Ramos (cell line): ENCODE measurements around the gene PGAP3.
"Not testable (repeated sequence)": the region's sequence is repeated elsewhere in the genome, so short reads cannot be mapped to it uniquely, and the experiment has no call there.

Experiments used
- in situ Hi-C: fragments of 300-500 bp; cut with MboI; formaldehyde crosslinking; loops from one replicate; pipeline ENCODE4 v1.14.3; 2022; ENCODE audit warnings: low sequenced_read_pairs; ENCODE audit not compliant: unreplicated experiment

PGAP3 gene

DNA sequence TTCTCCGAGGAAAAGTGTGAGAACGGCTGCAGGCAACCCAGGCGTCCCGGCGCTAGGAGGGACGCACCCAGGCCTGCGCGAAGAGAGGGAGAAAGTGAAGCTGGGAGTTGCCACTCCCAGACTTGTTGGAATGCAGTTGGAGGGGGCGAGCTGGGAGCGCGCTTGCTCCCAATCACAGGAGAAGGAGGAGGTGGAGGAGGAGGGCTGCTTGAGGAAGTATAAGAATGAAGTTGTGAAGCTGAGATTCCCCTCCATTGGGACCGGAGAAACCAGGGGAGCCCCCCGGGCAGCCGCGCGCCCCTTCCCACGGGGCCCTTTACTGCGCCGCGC is 11.9 kb upstream of the PGAP3 start, which contains the start of gene ERBB2:
TSS of gene ERBB2 (plus strand) at position 247 of the 330 bp plus-strand sequence. CDS start 175 bp downstream, outside the sequence.
- in situ Hi-C loops = no loop called here

DNA sequence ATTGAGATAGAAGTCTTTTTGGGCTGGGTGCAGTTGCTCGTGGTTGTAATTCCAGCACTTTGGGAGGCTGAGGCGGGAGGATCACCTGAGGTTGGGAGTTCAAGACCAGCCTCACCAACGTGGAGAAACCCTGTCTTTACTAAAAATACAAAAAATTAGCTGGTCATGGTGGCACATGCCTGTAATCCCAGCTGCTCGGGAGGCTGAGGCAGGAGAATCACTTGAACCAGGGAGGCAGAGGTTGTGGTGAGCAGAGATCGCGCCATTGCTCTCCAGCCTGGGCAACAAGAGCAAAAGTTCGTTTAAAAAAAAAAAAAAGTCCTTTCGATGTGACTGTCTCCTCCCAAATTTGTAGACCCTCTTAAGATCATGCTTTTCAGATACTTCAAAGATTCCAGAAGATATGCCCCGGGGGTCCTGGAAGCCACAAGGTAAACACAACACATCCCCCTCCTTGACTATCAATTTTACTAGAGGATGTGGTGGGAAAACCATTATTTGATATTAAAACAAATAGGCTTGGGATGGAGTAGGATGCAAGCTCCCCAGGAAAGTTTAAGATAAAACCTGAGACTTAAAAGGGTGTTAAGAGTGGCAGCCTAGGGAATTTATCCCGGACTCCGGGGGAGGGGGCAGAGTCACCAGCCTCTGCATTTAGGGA is 11.4 kb upstream of the PGAP3 start:
- in situ Hi-C loops = not testable (repeated sequence)

DNA sequence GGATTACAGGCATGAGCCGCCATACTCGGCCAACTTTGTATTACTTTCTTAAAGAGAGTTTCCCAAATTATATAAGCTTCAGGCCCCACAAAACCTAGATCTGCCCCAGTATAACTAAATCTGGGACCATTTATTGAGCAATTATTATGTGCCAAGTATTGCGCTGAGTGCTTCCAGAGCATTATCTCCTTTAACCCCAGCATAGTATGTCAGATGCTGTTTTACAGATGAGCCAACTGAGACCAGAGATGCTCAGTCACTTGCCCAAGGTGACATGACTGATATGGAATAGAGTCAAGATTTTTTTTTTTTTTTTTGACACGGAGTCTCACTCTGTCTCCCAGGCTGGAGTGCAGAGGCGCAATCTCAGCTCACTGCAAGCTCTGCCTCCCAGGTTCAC is 10.1 kb upstream of the PGAP3 start:
- in situ Hi-C loops = no loop called here

DNA sequence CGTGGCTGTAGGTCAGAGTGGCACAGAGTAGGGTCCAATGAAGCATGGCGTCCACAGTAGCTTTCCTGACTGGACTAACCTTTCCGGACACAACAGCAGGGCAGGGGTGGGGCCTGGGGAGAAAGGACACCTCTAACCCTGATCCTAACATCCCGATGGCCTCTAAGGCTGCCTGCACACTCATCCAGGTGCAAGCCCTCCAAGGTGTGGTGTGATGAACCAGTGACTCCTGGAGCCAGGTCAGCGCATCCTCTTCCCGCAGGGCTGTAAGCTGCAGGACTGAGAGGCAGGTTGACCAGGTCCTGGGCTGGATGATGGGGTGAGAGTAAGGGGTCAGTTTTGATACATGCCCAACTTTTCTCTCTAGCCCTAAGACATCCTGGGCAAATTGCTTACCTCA is 8.9 kb upstream of the PGAP3 start:
- in situ Hi-C loops = no loop called here

DNA sequence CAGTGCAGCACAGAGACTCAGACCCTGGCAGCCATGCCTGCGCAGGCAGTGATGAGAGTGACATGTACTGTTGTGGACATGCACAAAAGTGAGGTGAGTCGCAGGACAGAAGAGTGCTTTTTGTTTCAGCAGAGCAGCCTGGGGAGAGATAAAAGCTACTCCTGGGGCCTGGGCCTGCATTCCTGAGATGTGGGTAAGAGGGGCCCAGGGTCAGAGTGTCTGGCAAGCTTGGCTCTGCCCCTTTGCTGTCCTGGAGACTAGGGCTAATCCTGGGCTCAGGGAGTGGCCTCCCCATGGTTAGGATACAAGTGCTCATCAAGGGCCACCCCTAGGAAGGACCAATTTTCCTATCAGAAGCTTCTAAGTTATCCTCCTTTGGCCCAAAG is 7.2 kb upstream of the PGAP3 start:
- in situ Hi-C loops = no loop called here

DNA sequence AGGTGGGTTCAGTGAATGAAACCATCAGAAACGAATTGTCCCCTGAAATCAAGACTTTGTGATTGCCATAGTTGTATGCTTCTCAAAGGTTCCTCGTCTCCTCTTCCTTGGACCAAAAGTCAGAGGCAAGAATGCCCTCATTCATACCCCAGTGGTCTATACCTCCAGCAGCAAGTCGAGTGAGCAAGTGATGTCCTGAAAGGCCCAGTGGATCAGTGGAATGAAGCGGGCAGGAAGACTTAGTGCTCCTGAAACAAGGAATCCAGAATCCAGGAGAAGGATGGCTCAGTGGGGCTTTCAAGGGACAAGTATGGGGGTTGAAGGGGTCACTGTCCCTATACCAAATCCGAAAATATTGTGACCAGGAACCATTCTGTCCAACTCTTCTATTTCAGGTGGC is 6.7 kb upstream of the PGAP3 start:
- in situ Hi-C loops = no loop called here

DNA sequence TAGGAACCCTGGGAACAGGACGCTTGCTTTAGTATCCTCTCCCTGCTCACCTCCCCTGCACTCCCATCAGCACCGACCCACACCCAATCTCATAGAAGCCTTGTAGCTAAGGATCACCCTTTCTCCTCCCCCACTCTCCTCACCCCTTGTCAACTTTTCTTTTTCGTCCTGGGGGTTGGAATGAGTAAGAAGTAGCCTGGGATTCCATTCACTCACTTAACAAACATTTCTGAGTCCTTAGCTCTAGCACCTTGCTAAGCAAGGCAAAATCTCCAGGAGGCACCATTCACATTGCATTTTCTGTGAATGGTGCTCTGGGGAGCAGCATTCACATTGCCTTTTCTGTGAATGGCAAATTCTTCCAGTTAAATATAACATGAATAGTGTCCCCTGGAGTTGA is 1.1 kb upstream of the PGAP3 start:
- in situ Hi-C loops = no loop called here

DNA sequence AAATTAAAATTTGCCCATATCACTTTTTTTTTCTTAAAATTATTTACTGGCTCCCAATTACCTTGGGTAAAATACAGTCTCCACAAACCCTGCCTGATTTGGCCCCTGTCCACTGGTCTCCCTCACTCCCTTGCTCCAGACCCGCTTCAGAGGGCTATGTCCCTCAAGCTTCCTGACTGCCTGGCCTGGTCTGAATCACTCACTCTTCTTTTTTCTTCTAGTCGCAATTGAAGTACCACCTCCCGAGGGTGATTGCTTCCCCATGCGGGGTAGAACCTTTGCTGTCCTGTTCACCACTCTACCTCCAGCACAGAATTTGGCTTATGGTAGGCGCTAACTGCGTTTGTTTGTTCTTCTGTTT is 598 bp upstream of the PGAP3 start:
- in situ Hi-C loops = no loop called here

DNA sequence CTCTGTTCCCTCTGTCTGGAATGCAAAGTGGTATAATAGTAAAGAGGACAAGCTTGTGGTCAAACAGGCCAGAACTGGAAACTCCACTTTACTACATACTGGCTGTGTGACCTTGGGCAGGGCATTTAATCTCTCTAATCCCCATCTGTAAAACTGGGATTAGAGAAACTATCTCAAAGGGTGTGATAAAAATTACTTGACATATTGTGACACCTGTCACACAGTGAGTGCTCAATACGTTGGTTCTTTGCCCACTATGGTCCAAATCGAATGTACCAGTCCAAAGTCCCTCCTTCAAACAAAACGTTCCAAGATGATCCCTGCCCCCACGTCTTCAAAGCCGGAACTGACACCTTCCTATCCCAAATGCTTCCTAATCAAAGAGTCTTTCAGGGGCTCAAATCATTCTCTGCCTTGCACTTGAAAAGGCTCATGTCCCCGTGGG is 734 bp downstream of the PGAP3 start:
- in situ Hi-C loops = no loop called here

DNA sequence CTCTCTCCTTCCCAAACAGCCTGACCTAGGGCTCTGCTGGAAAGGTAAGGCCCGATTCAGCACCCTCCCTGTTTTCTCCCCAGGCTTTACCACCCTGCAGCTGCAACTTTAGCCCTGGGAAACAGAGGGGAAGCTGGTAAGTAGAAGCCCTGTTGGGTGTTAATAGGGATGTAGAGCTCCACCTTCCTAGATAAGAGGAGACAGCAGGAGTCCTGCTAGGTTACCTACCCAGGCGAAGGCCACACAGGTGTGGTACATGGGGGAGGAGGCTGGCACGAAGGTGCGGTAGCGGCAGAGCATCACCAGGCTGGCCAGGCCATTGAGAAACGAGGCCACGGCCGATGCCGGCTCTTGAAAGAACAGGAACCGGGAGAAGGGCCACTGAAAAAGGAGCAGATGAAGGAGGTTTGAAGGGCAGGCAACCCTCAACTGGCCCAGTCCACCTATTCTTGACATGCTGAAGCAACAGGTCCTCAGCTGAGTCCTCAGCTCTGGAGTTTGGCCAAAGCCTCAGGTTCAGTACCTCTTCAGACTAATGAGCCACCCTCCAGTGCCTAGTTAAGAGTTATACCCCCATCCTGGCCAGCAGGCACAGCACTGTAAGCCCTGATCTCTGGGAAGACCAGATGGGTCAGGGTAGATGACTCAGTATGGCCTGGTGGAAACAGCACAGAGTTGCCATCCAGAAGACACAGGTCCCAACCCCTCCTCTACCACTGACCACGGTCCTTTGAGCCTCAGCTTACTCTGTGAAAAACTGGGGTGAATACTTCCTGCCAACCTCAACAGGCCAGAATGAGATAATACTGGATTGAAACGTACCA is 3.3 kb downstream of the PGAP3 start:
- in situ Hi-C loops = no loop called here

DNA sequence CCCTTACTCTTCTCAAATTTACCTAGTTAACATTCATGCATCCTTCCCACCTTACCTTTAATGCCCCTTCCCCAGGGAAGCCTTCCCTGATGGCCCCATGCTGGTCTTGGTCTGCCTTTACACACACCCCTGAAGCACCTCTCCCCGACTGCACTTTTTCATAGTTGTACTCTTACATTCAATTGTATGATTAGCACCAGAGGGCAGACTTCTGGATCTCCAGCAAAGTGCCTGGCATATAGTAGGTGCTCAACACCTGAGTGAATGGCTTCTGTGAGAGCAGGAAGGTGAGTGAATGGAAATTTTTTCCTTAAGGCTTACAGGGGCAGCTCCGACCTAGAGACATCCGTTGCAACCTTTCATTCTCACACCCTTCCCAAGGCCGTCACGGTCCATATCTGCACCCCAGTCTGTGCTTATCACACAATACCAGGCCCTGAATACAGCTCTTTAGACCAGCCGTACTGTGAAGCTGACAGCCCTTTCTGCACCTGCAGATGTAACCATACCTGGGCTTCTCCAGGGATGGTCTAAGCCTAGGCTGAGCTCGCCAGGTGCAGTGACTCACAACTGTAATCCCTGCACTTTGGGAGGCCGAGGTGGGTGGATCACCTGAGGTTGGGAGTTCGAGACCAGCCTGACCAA is 4.4 kb downstream of the PGAP3 start:
- in situ Hi-C loops = no loop called here

DNA sequence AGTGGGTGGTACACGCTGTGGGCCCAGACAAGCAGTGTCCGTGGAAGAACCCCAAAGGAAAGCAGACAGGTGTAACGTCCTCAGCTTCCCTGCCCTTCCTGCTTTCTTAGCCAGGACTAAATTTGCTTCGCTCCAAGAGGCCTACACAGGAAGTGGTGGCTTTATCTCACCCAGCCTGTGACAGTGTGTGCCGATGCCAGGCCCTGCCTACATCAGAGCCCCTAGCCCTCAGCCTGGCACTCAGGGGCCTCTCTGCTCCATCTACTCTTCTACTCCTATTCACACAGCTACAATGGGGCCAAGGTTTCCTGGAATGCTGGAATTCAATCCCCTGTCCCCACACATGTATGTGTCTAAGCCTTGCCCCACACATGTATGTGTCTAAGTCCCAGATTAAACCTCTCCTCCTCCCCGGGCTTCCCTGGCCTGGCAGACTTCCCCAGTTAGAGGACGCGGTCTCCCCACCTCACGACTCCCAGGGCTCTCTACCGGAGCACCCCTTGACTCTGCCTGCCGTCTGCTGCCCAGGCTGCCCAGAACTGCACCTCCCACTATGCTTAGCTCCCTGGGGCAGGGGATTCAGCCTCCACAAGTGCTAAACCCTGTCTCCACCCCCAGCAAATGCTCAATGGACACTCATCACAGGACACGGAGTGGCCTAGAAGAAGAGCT is 8.2 kb downstream of the PGAP3 start:
- in situ Hi-C loops = no loop called here

DNA sequence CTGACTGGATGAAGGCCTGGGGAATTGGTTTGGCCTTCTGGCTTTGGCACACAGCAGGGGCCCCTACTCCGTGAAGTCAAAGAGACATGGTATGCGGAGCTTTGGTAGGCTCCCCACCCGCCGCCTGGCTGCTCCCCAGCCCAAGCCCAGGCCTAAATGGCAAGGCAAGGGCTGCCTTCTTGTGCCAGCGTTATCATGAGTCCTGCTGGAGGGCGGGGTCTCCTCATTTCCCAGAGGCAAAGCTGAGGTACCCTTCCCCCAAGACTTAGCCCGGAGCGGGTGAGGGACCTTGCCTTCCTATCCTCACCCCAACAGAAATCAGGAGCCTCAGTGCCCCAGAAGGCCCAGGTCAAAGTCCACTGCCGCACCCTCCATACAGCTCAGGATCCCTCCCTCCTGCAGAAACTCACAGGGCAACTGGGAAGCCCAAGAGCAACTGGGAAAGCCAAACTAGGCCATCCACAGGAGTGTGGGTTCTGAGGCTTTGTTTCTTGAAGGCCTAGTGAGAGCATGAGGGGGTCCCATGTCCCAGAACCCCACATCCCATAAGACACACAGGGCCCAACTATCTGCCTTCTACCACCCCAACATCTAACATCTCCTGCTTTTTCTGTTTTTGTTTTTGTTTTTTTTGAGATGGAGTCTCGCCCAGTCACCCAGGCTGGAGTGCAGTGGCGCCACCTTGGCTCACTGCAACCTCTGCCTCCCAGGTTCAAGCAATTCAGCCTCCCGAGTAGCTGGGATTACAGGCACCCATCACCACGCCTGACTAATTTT is 9.3 kb downstream of the PGAP3 start:
- in situ Hi-C loops = no loop called here

DNA sequence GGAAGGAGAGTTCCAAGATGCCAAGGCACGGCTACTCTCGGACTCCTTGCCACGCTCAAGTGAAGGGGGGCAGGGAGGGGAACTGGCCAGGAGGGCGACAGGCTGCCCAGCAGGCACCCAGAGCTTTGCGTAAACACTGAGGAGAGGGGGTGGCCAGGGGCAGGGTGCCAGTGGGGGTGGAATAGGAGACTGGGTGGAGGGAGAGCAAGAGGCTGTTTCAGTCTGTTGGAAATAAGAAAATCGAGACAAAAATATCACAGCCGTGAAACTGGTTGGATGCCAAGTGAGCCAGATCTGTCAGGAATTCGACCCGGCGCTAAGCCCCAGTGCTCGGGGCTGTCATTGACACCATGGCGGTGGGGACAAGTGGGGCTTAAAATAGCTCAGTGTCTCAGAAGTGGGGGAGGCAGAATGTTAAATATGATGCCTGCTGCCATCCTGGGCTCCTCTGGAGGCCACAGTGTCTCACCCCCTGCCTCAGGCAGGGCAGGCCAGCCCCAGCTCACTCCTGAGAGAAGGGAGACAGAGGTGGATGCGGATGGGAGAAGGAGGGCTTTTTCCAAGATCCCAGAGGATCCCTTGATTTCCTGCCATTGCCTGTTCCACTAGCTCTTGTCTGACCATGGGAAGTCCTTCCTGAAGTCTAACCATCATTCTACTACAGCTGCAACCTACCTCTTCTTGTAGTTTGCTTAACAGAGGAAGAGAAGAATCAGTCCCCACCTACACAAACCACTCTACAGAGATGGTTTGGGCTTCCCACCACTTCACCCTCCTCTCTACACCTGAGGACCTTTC is 10.1 kb downstream of the PGAP3 start:
- in situ Hi-C loops = no loop called here

DNA sequence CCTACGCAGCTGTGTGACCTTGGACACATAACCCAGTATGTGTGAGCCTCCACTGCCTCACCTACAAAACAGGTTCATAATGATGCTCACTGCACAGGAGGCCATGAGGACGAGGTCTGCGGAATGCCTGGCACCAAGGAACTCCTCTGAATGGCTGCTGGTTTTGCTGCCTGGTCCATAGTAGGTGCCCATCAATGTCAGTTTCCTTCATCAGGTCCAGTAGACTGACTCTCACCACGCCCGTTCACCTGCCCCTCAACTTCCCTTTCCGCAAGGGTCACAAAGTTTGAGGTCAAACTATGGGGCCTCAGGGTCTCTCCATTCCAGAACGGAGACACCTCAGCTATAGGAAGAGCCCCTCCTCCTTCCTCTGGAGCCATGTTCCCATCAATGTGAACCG is 10.8 kb downstream of the PGAP3 start:
- in situ Hi-C loops = no loop called here

DNA sequence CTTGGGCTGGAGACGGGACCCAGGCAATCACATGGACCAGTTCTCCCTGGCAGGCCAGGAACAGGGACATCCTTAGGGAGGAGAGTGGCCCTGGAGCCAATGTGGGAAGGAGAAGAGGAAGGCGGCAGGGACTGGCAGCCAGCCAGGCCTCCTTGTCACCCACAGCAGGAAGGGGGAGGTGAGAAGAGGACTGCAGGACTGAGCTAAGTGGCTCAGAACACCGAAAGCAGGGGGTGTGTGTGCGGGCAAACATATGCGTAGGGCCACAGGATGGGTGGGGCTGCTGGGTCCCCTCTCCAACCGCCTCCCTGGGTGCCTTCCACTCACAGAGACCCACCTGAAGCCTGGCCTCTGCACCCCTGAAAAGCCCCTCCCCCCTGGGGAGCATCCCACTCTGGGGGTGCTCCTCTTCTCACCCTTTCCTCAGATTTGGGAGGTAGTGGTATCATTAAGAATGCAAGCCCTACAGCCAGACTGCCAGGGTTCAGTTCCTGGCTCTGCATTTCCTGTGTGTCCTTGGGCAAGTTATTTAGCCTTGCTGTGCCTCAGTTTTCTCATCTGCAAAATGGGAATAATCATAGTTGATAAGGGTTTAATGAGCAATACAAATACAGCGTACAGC is 11.5 kb downstream of the PGAP3 start:
- in situ Hi-C loops = no loop called here

DNA sequence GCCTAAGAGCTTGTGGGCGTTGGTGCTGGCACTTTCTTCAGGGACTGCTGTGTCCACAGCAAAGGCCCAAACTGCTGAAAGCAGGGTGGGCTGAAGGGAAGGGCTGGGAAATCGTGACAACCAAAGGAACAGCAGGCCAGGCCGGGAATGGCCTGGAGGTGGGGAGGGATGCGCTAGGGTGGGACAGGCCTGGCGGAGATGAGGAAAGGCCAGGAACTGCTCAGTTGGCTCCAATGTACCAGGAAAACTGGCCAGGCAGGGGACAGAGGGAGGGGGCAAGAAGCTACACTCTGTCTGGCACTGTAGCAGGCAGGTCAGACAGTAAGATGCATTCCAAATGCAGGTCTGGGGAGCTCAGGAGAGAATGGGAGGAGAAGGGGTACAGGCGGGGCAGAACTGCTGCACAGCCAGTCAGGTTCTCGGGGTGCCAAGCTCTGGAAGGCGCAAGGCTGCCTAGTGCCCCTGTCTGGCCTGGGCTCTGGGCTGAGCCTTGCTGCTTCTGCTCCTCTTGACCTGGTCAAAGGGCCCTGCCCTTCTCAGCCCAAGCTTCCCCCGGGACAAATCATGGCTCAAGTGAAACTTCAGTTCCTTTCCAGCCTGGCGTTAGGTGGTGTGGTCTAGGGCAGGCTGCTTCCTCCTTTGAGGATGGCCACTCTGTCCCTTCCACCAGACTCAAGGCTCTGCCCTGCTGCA is 12.3 kb downstream of the PGAP3 start:
- in situ Hi-C loops = no loop called here

DNA sequence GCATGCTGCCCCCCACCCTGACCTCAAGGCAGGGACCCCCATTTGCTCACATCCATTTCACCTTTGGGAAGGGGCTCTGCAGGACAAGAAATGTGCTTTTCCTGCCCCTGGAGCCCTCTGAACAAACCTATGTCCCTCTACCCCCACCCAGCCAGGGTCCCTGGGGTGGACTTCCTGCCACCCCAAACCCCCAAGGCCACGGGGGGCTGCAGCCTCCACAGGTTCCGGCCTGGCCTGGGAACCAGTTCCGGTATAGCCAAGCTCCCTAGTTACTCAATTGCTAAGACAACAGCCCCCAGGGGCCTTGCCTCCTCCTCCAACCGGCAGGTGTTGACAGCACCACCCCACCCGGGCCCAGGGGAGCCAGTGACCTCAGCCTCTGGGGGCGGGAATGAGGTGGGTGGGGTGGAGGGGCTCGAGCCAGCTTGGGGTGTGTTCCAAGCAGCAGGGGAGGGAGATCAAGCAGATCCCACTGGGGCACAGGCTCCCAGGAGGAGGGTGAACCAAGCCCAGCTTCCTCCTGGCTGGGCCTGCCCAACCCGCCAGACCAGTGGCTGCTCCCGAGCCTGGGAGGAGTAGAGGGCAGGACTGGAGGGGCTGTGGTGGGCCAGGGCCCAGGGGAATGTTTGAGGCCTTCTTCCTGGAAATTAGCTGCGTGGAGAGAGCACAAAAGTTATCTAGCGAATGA is 13.0 kb downstream of the PGAP3 start:
- in situ Hi-C loops = no loop called here
